ENCODE measurements around the gene TMEM107.

The TMEM107 gene

DNA sequence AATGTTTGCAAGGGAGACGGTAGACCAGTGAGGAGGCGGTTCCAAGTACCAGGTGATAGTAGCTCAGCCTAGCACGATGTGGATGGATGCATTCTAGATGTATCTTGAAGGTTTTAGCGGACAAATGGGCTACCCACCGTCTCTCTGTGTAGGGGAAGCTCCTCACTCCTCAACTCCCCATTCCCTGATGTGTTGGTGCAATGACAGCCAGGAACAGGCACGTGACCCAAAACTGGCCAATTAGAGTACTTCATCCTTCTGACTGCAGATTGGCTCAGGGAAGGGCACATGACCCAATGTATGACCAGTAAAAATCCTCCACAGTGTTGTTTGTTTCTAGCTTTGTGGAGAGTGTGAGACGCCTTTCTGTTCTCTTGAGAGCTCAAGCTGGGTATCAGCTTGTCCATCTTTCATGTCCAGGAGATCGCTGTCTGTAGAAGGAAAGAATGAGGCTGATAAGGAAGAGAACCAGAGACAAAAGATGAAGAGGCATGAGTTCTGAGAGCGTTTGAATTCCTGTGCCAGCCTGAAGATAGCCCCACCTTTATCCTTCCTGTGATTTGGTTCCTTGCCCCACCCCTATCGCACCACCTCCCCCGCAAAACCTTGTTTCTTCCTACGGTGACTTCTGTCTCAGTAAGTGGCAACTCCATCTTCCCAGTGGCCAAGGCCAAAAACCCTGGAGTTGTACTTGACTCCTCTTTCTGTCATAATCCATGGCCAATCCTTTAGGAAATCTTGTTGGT, 16.1 kb upstream of the TMEM107 start:
- TF ChIP-seq TAF1 (IDR thresholded peaks at IDR 0.05; ENCODE audit: borderline replicate concordance, insufficient read depth, low read length) (peak; percentile 74; the same call in 1 of the 2 replicates), POLR2AphosphoS5 (IDR thresholded peaks at IDR 0.05; ENCODE audit: low read depth, low read length) (peak; percentile 91), SIN3A (IDR thresholded peaks at IDR 0.05; ENCODE audit: borderline replicate concordance, insufficient read depth, low read length) (peak; percentile 59; the same call in 1 of the 2 replicates), REST (IDR thresholded peaks at IDR 0.05; ENCODE audit: insufficient read depth in 1 of 2, low read depth in 2 of 2, low read length in 2 of 2) (no peak)

DNA sequence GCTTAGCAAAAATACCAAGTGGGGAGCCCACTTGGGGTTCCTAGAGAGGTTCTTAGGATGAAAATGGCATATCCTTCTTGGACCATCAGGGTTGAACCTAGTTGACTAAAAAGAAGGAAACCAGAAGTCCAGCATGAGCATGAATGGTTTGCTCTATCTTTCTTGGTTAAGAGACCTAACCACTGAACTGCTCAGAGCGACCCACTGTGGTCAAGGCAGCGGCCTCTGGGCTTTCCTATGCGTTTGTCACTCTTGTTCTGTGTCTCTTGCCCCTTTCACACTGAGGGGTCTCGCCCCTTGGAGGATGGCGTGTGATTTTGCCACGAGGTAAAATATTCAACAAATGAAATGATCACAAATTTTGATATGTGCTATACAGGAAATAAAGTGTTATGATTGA, 14.3 kb upstream of the TMEM107 start:
- TF ChIP-seq SIN3A (IDR thresholded peaks at IDR 0.05; ENCODE audit: borderline replicate concordance, insufficient read depth, low read length) (no peak), FOXP2 (optimal IDR thresholded peaks at IDR 0.05; ENCODE audit: borderline replicate concordance, extremely low read depth, extremely low read length, insufficient read depth) (no peak), TAF1 (IDR thresholded peaks at IDR 0.05; ENCODE audit: borderline replicate concordance, insufficient read depth, low read length) (no peak), REST (IDR thresholded peaks at IDR 0.05; ENCODE audit: insufficient read depth in 1 of 2, low read depth in 2 of 2, low read length in 2 of 2) (no peak), POLR2AphosphoS5 (IDR thresholded peaks at IDR 0.05; ENCODE audit: low read depth, low read length) (no peak)

GRCh38 chr17:8189711-8190477, 13.7 kb upstream of the TMEM107 start, which contains the start of gene BORCS6:
BORCS6 (minus strand) TSS chr17:8190180; CDS start chr17:8190140, 40 bp downstream.
- TF ChIP-seq FOXP2 (optimal IDR thresholded peaks at IDR 0.05; ENCODE audit: borderline replicate concordance, extremely low read depth, extremely low read length, insufficient read depth) (peak; percentile 37), REST (IDR thresholded peaks at IDR 0.05; ENCODE audit: insufficient read depth in 1 of 2, low read depth in 2 of 2, low read length in 2 of 2) (no peak), TAF1 (IDR thresholded peaks at IDR 0.05; ENCODE audit: borderline replicate concordance, insufficient read depth, low read length) (no peak), SIN3A (IDR thresholded peaks at IDR 0.05; ENCODE audit: borderline replicate concordance, insufficient read depth, low read length) (peak; percentile 73; the same call in 1 of the 2 replicates), POLR2AphosphoS5 (IDR thresholded peaks at IDR 0.05; ENCODE audit: low read depth, low read length) (peak; percentile 62; the same call in 1 of the 2 replicates)

DNA sequence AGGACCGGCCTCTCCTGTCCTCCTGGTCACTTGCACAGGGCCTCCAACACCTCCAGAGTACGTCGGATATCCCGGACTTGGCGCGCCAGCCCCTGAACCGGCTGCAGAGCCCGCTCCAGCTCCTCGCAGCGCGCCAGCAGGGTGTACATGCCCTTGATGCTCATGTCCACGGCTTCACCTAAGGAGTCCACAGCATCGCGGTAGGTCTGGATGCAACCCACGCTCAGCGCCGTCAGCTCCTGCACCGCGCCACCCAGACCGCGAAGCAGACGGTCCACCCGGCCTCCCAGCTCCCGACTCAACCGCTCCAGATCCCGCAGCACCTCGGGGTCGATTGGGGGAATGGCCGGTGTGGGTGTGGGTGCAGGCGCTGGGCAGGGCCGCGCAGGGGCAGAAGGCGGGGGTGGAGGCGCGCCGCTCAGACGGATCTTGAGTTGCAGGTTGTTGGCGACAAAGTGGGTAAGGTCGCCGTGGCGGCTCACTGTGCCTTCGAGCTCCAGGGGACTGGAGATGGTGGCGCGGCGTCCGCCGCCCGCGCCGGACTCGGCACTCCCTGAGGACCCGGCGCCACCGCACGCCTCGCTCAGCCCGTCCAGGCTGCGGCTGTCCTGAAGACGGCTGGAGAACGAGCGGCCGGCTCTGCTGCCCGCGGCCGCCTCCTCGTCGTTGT, 13.0 kb upstream of the TMEM107 start:
- TF ChIP-seq POLR2AphosphoS5 (IDR thresholded peaks at IDR 0.05; ENCODE audit: low read depth, low read length): no peak
- no peak for TF ChIP-seq SIN3A (IDR thresholded peaks at IDR 0.05; ENCODE audit: borderline replicate concordance, insufficient read depth, low read length)
- TF ChIP-seq REST (IDR thresholded peaks at IDR 0.05; ENCODE audit: insufficient read depth in 1 of 2, low read depth in 2 of 2, low read length in 2 of 2): no peak
- TF ChIP-seq TAF1 (IDR thresholded peaks at IDR 0.05; ENCODE audit: borderline replicate concordance, insufficient read depth, low read length): no peak
- TF ChIP-seq FOXP2 (optimal IDR thresholded peaks at IDR 0.05; ENCODE audit: borderline replicate concordance, extremely low read depth, extremely low read length, insufficient read depth): no peak
